ENCODE results near the gene MARS1.
"Not testable (repeated sequence)": the region's sequence is repeated elsewhere in the genome, so short reads cannot be mapped to it uniquely, and the experiment has no call there.

The MARS1 gene

DNA sequence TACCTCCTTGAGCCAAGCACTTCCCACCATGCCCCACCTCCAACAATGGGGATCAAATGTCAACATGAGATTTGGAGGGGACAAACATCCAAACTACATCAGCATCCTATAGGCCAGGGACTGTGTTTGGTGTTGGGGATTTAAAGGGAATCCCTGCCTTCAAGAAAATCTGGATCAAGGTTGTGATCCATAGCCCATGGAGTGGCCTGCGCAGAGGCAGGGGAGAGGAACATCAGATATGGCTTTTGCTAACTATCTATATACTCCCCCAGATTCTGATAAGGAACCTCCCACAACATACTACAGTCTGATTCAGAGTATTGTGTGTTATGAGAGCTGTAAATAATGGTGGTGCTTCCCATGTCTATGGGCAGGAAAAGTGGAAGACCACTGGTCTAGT, 67.0 kb downstream of the MARS1 start:
- no peak for DNase-seq (ENCODE audit: extremely low read depth, insufficient read length)

DNA sequence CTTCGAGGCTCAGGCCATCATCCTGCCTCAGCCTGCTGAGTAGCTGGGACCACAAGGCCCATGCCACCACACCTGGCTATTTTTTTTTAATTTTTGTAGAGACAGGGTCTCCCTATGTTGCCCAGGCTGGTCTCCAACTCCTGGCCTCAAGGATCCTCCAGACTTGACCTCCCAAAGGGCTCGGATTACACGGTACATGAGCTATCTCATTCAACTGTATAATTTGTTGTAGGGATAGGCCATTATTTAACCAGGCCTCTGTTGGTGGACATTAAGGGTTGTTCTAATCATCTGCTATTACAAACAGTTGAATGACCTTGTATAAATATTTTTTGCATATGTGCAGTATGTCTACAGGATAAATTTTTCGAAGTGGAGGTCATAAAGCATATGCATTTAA, 71.0 kb downstream of the MARS1 start:
- no peak for DNase-seq (ENCODE audit: extremely low read depth, insufficient read length)
- H3K27me3 ChIP-seq (replicated peaks; ENCODE audit: control insufficient read depth, insufficient read depth, low read length) = no peaks in the 10 kb centered on the region; the same call in 1 of the 2 replicates
- TF ChIP-seq, protein P1, sequence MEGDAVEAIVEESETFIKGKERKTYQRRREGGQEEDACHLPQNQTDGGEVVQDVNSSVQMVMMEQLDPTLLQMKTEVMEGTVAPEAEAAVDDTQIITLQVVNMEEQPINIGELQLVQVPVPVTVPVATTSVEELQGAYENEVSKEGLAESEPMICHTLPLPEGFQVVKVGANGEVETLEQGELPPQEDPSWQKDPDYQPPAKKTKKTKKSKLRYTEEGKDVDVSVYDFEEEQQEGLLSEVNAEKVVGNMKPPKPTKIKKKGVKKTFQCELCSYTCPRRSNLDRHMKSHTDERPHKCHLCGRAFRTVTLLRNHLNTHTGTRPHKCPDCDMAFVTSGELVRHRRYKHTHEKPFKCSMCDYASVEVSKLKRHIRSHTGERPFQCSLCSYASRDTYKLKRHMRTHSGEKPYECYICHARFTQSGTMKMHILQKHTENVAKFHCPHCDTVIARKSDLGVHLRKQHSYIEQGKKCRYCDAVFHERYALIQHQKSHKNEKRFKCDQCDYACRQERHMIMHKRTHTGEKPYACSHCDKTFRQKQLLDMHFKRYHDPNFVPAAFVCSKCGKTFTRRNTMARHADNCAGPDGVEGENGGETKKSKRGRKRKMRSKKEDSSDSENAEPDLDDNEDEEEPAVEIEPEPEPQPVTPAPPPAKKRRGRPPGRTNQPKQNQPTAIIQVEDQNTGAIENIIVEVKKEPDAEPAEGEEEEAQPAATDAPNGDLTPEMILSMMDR (IDR thresholded peaks at IDR 0.05; ENCODE audit: insufficient read depth, low read length, poor library complexity, severe bottlenecking) = no peak
- H3K4me3 ChIP-seq (replicated peaks; ENCODE audit: low read depth, low read length) = no peak overlapping the region
- H3K36me3 ChIP-seq (ENCODE audit: control insufficient read depth, insufficient read depth, low read length) = no peaks in the 10 kb centered on the region

More for the DNA sequence above, 67.0 kb downstream of the MARS1 start:
- Histone ChIP-seq H3K4me3 (replicated peaks; ENCODE audit: low read depth, low read length) (no peak overlapping the region), H3K36me3 (ENCODE audit: control insufficient read depth, insufficient read depth, low read length) (no peaks in the 10 kb centered on the region), H3K27me3 (replicated peaks; ENCODE audit: control insufficient read depth, insufficient read depth, low read length) (no peaks in the 10 kb centered on the region)
- TF ChIP-seq, protein P1 (IDR thresholded peaks at IDR 0.05; ENCODE audit: insufficient read depth, low read length, poor library complexity, severe bottlenecking) = no peak

DNA sequence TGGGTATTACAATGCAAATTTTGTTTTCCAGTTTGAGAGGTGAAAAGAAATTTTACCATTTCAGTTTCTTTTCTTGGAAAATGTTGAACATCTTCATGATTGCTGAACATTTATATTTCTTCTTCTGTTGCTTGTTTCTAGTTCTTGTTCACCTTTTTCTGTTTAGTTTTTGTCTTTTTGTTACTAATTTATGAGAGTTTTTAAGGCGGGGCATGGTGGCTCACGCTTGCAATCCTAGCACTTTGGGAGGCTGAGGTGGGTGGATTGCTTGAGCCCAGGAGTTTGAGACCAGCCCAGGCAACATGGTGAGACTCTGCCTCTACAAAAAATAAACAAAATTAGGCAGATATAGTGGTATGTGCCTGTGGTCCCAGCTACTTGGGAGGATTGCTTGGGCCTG, 72.6 kb downstream of the MARS1 start:
- TF ChIP-seq, protein P1 (IDR thresholded peaks at IDR 0.05; ENCODE audit: insufficient read depth, low read length, poor library complexity, severe bottlenecking) = no peak
- Histone ChIP-seq H3K4me3 (replicated peaks; ENCODE audit: low read depth, low read length) (no peak overlapping the region), H3K36me3 (ENCODE audit: control insufficient read depth, insufficient read depth, low read length) (no peaks in the 10 kb centered on the region), H3K27me3 (replicated peaks; ENCODE audit: control insufficient read depth, insufficient read depth, low read length) (no peaks in the 10 kb centered on the region; the same call in 1 of the 2 replicates)
- DNase-seq (ENCODE audit: extremely low read depth, insufficient read length) = no peak

DNA sequence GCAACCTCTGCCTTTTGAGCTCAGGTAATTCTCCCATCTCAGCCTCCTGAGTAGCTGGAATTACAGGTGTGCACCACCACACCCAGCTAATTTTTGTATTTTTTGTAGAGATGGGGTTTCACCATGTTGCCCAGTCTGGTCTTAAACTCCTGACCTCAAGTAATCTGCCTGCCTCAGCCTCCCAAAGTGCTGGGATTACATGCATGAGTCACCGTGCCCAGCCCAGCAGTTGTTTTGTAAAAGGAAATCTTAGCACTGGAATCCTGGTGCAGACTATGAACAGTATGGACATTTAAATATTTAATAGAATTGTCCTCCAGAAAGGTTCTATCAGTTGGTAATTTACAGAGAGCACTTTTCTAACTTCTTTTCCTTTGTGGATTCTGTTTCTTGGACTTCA, 73.2 kb downstream of the MARS1 start:
- not testable (repeated sequence) for H3K27me3 ChIP-seq (replicated peaks; ENCODE audit: control insufficient read depth, insufficient read depth, low read length); DNase-seq (ENCODE audit: extremely low read depth, insufficient read length); H3K36me3 ChIP-seq (ENCODE audit: control insufficient read depth, insufficient read depth, low read length); H3K4me3 ChIP-seq (replicated peaks; ENCODE audit: low read depth, low read length)

DNA sequence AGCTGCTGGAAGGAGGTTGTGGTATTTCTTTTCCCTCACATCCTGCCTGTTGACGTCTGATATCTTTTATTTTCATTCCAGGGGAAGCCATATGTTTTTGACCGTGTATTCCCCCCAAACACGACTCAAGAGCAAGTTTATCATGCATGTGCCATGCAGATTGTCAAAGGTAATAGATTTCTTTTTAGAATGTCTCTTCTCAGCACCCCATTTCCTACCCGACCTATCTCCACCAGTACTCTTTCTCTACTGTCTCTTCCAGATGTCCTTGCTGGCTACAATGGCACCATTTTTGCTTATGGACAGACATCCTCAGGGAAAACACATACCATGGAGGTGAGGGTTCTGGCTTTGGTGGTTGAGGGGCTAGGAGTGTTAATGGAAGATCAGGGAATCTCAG, 75.5 kb downstream of the MARS1 start:
- no peak for DNase-seq (ENCODE audit: extremely low read depth, insufficient read length)
- Histone ChIP-seq H3K4me3 (replicated peaks; ENCODE audit: low read depth, low read length) (no peak overlapping the region), H3K36me3 (ENCODE audit: control insufficient read depth, insufficient read depth, low read length) (no peaks in the 10 kb centered on the region), H3K27me3 (replicated peaks; ENCODE audit: control insufficient read depth, insufficient read depth, low read length) (no peaks in the 10 kb centered on the region; the same call in 1 of the 2 replicates)
- TF ChIP-seq, protein P1 (IDR thresholded peaks at IDR 0.05; ENCODE audit: insufficient read depth, low read length, poor library complexity, severe bottlenecking) = no peak

DNA sequence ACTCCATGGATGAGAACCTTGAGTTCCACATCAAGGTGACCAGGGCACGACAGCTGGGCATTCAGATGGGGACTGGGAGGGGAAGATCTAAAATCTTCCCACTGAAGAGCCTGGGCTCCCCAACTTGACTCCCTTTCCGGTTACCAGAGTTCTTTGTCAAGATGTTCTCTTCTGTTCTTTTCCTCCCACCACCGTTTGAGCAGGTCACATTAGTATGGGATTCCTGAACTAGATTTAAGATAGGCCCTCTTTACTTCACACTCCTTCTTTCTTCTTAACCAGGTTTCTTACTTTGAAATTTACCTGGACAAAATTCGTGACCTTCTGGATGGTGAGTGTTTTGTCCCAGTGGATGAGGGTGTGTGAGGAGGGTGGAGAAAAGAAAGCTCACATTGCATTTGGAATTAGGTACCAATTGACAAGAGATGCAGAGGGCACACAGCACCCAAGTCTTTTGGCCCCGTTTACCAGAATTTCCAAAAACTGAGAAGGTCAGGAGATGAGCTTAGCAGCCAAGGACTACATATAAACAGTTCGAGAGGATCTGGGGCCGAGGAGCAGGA, 76.4 kb downstream of the MARS1 start:
- Histone ChIP-seq H3K27me3 (replicated peaks; ENCODE audit: control insufficient read depth, insufficient read depth, low read length) (no peaks in the 10 kb centered on the region; the same call in 1 of the 2 replicates), H3K36me3 (ENCODE audit: control insufficient read depth, insufficient read depth, low read length) (no peaks in the 10 kb centered on the region), H3K4me3 (replicated peaks; ENCODE audit: low read depth, low read length) (no peak overlapping the region)
- DNase-seq (ENCODE audit: extremely low read depth, insufficient read length) = no peak
- TF ChIP-seq, protein P1 (IDR thresholded peaks at IDR 0.05; ENCODE audit: insufficient read depth, low read length, poor library complexity, severe bottlenecking) = no peak
